ENCODE measurements around the gene TBCEL.
"Not testable (repeated sequence)": the region's sequence is repeated elsewhere in the genome, so short reads cannot be mapped to it uniquely, and the experiment has no call there.

Gene TBCEL

DNA sequence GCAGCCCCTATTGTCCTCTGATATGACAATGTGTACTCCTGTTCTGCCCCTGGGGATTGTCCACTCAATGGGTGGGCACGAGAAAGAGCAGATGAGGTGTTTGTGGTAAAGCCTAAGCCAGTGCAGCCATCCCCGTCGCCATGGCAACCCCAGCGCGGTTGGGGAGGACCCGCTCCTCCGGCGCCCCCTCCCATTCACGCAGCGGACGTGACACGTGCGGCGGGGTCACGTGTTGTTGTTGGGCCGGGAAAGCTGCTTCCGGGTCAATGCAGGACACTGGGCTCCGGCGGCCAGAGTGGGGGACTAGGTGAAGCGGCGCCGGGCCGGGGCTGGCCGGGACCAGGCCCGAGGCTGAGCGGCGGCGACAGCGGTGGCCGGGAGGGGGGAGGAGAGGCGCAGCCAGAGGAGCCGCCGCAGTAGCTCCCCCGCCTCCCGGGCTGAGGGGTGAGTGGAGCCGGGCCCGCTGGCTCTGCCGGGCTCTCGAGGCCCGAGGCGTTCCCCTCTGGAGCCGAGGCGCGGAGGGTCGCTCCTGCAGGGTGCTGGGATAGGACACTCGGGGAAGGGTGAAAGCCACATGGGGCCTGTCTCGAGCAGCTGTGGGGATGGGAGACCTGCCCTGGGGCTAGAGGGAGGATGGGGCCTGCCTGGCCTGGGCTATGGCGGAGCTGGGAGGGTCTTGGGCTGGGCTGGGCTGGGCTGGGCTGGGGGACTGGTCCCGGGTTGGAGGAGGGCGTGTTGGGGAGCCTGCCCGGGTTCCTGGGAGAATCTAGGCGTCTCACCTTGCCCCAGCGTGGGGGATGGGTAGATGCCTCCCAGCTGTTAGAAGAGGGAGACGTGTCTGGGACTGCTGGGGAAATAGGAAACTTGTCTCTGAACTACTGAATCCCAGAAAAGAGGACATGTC is at the start of gene TBCEL:
TSS of gene TBCEL (plus strand) at position 255 of the 904 bp plus-strand sequence. CDS start 21,589 bp downstream, outside the sequence.
- DNase-seq: peak; percentile 87

DNA sequence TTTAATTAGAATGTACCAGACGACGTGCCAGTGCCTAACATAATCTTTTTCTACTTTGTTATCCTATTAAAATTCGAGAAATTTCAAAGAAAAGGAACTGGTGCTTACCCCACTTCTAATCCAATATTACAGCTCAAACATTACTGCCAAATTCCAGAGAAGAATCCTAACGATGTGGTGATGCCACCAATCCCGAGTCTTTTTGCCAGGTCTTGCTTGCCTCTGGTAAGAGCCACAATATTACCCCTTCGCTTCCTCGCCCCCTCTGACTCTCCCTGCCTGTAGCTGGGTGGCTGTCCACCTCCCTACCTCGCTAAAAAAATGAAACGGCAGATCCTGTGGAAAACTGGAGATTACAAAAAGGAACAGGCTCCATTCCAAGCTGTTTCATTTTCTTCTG is 49.4 kb upstream of the TBCEL start:
- DNase-seq: no peak

GRCh38 chr11:120974965-120975364 is 48.9 kb upstream of the TBCEL start:
- DNase-seq: no peak

- no peak for DNase-seq
Observed at GRCh38 chr11:120977266-120978137, 46.4 kb upstream of the TBCEL start.

GRCh38 chr11:120978701-120979100 is 45.2 kb upstream of the TBCEL start:
- DNase-seq: no peak

DNA sequence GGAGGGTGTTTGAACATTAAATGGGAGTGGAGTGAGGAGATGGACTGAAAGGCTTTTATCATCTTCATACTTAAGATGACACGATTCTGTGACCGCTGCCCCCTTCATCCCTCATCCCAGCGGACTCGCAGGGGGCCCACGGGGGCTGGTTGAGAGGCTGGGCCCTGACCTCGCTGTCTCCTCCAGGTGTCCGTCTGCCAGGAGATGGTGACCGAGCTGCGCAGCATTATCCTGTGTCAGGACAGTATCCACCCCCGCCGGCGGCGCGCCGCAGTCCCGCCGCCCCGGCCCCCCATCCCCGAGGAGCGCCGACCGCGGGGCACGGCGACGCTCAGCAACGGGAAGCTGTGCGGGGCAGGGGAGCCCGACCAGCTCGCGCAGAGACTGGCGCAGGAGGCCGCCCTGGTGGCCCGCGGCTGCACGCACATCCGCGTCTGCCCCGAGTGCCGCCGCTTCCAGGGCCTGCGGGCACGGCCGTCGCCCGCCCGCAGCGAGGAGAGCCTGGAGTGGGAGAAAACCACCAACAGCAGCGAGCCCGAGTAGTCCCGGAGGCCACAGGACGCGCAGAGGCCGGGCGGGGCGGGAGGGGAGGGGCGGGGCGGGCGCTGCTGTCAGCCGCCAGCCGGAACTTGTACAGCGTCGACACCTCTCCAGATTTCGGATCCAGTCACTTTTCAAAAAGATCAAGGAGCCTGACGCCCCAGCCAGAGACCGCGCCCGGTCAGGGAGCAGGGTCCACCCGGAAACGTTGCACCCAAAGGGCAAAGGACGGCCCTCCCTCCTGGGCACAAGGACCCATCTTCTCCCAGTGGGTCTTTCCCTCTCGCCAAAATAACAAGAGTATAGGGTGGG is 38.0 kb upstream of the TBCEL start:
- DNase-seq: peak; percentile 44 to 57

DNA sequence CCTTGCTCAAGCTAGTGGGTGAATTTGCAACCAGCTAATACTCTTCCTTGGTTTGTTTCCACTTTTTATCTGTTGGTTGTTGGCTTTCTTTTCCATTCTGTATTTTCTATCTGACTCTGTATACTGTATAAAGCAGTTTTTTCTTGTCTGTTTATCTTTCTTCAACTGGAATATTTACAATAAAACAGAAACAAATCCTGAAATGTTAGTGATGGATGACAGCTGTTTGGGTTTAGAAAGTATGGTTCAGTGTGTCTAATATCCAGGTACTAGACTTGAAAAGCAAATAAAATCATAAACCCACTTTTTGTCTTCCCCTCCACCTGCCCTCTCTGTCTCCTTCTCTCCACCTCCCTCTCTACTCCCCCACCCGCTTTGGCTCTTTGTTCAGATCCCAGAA is 35.3 kb upstream of the TBCEL start:
- no peak for DNase-seq

- DNase-seq: no peak
Observed at GRCh38 chr11:120991830-120992686, 31.8 kb upstream of the TBCEL start.

DNA sequence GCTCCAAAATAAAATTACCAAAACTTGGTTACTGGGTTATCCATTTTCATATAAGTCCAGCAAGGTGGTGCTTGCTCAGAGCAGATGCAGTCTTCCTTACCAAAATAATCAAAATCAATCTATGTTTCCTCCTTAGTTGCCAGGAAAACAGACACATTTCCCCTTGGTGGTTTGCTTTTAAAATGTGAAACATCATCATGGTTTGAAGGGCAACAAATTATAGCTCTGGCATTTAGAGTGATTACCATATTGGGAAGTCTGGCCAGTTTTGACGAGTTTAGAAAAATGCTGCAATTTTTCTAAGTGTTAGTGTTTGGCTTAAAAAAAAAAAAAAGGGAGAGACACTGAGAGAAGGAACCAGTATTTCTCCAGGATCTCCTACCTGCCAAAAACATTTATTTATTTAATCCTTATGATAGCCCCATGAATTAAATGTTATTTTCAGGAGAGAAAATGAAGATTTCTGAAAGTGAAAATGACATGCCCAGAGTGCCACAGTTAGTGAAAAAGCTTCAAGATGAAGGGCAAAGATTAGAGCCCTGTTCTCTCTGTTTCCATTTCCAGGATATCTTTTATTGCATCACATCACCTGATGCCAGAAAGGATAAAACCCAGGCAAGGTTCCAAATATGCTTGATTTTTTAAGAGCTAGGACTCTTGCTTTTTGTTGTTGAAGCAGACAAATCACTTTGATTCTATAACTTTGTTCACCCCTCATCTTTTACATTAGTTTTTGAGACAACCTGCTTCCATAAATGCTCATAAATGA is 29.6 kb upstream of the TBCEL start:
- DNase-seq: no peak

GRCh38 chr11:120995184-120995583 is 28.7 kb upstream of the TBCEL start:
- DNase-seq: no peak

- no peak for DNase-seq
Observed at GRCh38 chr11:120996973-120997372, 26.9 kb upstream of the TBCEL start.

GRCh38 chr11:120998581-120998980 is 25.3 kb upstream of the TBCEL start:
- DNase-seq: no peak

- DNase-seq: no peak
Observed at GRCh38 chr11:121004206-121004840, 19.6 kb upstream of the TBCEL start.

GRCh38 chr11:121006922-121007321 is 17.0 kb upstream of the TBCEL start:
- DNase-seq: no peak

DNA sequence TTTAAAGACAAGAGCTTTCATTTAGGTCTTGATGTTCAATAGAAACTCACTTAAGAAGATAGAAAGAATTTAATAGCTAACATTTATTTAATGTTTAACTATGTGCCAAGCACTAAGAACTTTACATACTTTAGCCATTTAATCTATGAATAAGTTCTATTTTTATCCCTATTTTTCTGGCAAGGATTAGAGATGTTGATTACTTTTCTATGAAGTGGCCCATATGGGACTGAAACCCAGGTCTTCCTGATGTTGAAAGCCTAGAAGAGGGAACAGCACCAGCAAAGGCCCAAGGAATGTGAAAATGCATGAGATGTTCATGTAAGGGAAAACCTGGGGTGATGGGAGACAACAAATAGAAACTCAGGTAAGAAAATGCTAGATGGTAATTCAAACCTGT is 15.4 kb upstream of the TBCEL start:
- DNase-seq: no peak

- DNase-seq: no peak
Observed at GRCh38 chr11:121012091-121012490, 11.8 kb upstream of the TBCEL start.

DNA sequence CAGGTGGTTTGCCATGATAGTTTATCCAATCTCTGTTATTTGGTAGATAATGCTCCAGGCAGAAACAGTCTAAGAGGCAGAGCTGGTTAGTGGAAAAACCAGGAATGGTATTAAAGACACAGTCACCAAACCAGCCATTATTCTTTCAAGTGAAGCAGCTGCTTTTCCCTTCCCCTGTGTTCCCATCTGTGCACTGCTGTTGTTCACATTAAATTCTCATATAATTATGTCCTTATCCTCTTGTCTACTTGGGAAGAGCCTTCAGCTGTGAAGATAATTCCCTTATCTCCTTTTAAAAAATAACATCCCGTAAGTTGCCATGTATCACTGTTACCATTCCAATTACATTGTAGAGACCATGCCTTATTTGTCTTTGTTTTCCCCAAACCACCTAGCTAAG is 5.2 kb upstream of the TBCEL start:
- DNase-seq: no peak

- DNase-seq: not testable (repeated sequence)
Observed at GRCh38 chr11:121021718-121022117, 2.2 kb upstream of the TBCEL start.

DNA sequence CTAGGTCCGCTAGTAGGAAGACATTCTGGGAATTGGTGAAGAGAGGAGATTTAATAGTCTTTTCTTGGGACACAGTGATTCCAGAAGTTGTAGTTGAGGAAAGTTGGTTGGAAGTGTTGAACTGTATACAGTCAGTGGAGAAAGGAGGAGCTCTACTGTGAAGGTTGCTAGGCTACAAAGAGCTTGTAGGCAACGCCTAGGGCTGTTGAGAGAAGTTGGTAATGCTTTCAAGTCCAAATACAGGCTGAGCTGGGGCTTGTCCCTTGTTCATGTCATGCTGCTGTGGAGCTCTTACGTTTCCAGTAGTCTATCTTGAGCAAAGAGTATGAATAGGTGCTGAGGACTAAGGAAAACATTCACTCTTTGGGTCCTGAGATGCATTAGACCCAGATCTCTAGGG is 1.1 kb downstream of the TBCEL start:
- DNase-seq: no peak

DNA sequence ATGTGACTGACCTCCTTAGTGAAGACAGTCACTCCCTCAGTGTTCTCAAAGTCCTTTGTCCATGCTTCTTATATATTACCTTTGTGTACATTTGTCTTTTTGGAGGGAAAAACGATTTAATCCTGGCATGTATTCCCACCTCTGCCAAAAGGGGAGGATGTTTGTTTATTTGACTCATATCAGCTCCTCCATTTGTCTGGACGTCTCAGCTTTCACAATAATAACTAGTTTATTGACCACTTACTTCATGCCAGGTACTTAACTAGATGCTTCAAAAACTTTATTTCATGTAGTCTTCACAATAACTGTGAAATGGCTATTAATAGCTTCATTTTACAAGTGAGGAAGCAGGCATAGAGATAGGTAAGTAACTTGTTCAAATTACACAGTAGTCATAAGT is 5.3 kb downstream of the TBCEL start:
- no peak for DNase-seq

All from activated T-cell treated with anti-CD3 and anti-CD28 coated beads, Interleukin-2, amount 50 U/mL, for 48 hours (primary cell).